ENCODE data around the gene CAMKV.

DNA sequence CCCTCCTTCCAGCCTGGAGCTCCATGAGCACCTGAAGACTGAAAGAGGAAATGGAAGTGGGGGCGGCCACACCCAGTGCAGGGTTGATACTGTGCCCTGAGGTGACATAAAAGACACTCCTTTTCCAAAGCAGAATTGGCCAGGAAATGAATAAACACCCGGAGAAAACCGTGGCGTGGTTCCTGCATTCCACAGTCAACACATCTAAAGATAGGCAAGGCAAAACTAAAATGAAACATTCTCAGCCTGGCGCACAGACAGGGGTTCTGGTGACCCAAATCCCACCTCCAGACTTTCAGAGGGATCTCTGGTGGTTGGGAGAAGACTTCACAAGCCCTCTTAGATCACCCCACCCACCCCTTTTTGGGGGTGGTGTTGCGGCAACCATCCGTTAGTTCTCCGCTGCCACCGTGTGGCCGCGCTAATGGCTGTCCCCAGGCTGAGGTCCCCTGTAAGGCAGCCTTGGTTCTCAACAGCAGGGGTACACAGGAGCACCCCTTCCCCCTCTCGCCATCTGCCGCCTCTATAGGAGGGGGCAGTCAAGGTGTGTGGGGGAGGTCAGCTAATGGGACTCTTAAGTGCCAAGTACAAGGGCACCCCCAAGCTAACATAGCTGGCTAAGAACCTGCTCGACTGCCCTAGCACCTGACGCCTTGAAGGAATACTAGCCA, 36.5 kb upstream of the CAMKV start:
- TF ChIP-seq CTCF (IDR thresholded peaks at IDR 0.05; ENCODE audit: insufficient read depth, low read length, poor library complexity, severe bottlenecking), result peak; percentile 85
- TF ChIP-seq EZH2phosphoT487 (conservative IDR thresholded peaks at IDR 0.05; ENCODE audit: low read length), result no peak
